ENCODE data around the gene IL10RA.

Gene IL10RA

GRCh38 chr11:117989351-117990102, 3.3 kb downstream of the IL10RA start:
- DNase-seq, result no peak
- Histone ChIP-seq H3K4me3 (ENCODE audit: low read depth, low read length) (no peak overlapping the region), H3K27me3 (ENCODE audit: insufficient read depth, low read depth, severe bottlenecking) (peaks cover 3% of the 10 kb centered on the region), H3K36me3 (no peaks in the 10 kb centered on the region), H3K27ac (no peak overlapping the region), H3K9me3 (ENCODE audit: severe bottlenecking) (no peaks in the 10 kb centered on the region)
- TF ChIP-seq CTCF (IDR thresholded peaks at IDR 0.05; ENCODE audit: low read depth, low read length), result no peak

GRCh38 chr11:117992136-117992535, 5.9 kb downstream of the IL10RA start:
- no peak for TF ChIP-seq CTCF (IDR thresholded peaks at IDR 0.05; ENCODE audit: low read depth, low read length)
- no peak overlapping the region for H3K27ac ChIP-seq
- no peak overlapping the region for H3K4me3 ChIP-seq (ENCODE audit: low read depth, low read length)
- DNase-seq, result no peak
- no peaks in the 10 kb centered on the region for H3K9me3 ChIP-seq (ENCODE audit: severe bottlenecking)
- H3K27me3 ChIP-seq (ENCODE audit: insufficient read depth, low read depth, severe bottlenecking), result no peaks in the 10 kb centered on the region
- no peaks in the 10 kb centered on the region; the same call in 1 of the 2 replicates for H3K36me3 ChIP-seq

- Histone ChIP-seq H3K9me3 (ENCODE audit: severe bottlenecking) (no peaks in the 10 kb centered on the region), H3K36me3 (no peaks in the 10 kb centered on the region; the same call in 1 of the 2 replicates), H3K27ac (no peak overlapping the region), H3K4me3 (ENCODE audit: low read depth, low read length) (no peak overlapping the region), H3K27me3 (ENCODE audit: insufficient read depth, low read depth, severe bottlenecking) (no peaks in the 10 kb centered on the region)
- TF ChIP-seq CTCF (IDR thresholded peaks at IDR 0.05; ENCODE audit: low read depth, low read length), result no peak
- no peak for DNase-seq
Measured at GRCh38 chr11:117992620-117993019, 6.4 kb downstream of the IL10RA start.

GRCh38 chr11:117993988-117994745, 8.0 kb downstream of the IL10RA start:
- H3K27me3 ChIP-seq (ENCODE audit: insufficient read depth, low read depth, severe bottlenecking), result no peaks in the 10 kb centered on the region
- no peaks in the 10 kb centered on the region; the same call in 1 of the 2 replicates for H3K36me3 ChIP-seq
- no peaks in the 10 kb centered on the region for H3K9me3 ChIP-seq (ENCODE audit: severe bottlenecking)
- TF ChIP-seq CTCF (IDR thresholded peaks at IDR 0.05; ENCODE audit: low read depth, low read length), result no peak
- DNase-seq, result no peak
- H3K27ac ChIP-seq, result no peak overlapping the region
- no peak overlapping the region for H3K4me3 ChIP-seq (ENCODE audit: low read depth, low read length)

GRCh38 chr11:117995472-117995871, 9.3 kb downstream of the IL10RA start:
- no peaks in the 10 kb centered on the region; the same call in 1 of the 2 replicates for H3K36me3 ChIP-seq
- no peaks in the 10 kb centered on the region for H3K27me3 ChIP-seq (ENCODE audit: insufficient read depth, low read depth, severe bottlenecking)
- no peaks in the 10 kb centered on the region for H3K9me3 ChIP-seq (ENCODE audit: severe bottlenecking)
- no peak overlapping the region for H3K27ac ChIP-seq
- TF ChIP-seq CTCF (IDR thresholded peaks at IDR 0.05; ENCODE audit: low read depth, low read length), result no peak
- DNase-seq, result no peak
- H3K4me3 ChIP-seq (ENCODE audit: low read depth, low read length), result no peak overlapping the region
